Measurements from ENCODE around the gene MRPL54.

- no peak for TF ChIP-seq CTCF (IDR thresholded peaks at IDR 0.05)
- TF ChIP-seq POLR2A (IDR thresholded peaks at IDR 0.05), result no peak
Measured at GRCh38 chr19:3778104-3778867, 15.8 kb downstream of the MRPL54 start.

Data from gastroesophageal sphincter (tissue), 3 donors.